ENCODE measurements around the gene HINFP.

- TF ChIP-seq, protein P1, sequence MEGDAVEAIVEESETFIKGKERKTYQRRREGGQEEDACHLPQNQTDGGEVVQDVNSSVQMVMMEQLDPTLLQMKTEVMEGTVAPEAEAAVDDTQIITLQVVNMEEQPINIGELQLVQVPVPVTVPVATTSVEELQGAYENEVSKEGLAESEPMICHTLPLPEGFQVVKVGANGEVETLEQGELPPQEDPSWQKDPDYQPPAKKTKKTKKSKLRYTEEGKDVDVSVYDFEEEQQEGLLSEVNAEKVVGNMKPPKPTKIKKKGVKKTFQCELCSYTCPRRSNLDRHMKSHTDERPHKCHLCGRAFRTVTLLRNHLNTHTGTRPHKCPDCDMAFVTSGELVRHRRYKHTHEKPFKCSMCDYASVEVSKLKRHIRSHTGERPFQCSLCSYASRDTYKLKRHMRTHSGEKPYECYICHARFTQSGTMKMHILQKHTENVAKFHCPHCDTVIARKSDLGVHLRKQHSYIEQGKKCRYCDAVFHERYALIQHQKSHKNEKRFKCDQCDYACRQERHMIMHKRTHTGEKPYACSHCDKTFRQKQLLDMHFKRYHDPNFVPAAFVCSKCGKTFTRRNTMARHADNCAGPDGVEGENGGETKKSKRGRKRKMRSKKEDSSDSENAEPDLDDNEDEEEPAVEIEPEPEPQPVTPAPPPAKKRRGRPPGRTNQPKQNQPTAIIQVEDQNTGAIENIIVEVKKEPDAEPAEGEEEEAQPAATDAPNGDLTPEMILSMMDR (IDR thresholded peaks at IDR 0.05 in 2 of 3, conservative IDR thresholded peaks at IDR 0.05 in 1 of 3; ENCODE audit: borderline replicate concordance in 1 of 3, insufficient read depth in 1 of 3, low read depth in 2 of 3, low read length in 2 of 3) = no peak
- TF ChIP-seq POLR2AphosphoS5 (IDR thresholded peaks at IDR 0.05; ENCODE audit: low read depth, low read length) = no peak
These were observed 58.0 kb downstream of the HINFP start for GRCh38 chr11:119179342-119179741.

All from HCT116 (cell line).